DND-41 (cell line): Measurements from ENCODE around the gene IRAG1.

Source experiments
- ATAC-seq: fragments of 200-7000 bp; cut with Tn5 transposase; 3 replicates; pipeline ENCODE4 v1.9.1; 2021; ENCODE audit warnings: low read depth; ENCODE audit not compliant: insufficient read depth
- DNase-seq: peaks from one replicate; pipeline ENCODE4 v3.0.0-alpha.2; 2020
- H2AFZ ChIP-seq: 2 replicates; pipeline ENCODE4 v1.6.0; 2012; ENCODE audit warnings: low read depth, low read length
- H3K27ac ChIP-seq: 2 replicates; pipeline ENCODE4 v1.5.1; 2012; ENCODE audit warnings: low read length, inconsistent platforms
- H3K27me3 ChIP-seq: fragments of 200-600 bp; sonication (generic); 2 replicates; pipeline ENCODE4 v1.6.0; 2012; ENCODE audit warnings: low read length, mild to moderate bottlenecking, inconsistent platforms; ENCODE audit not compliant: insufficient read depth, poor library complexity
- H3K36me3 ChIP-seq: 2 replicates; pipeline ENCODE4 v1.5.1; 2012; ENCODE audit warnings: low read length, inconsistent platforms; ENCODE audit not compliant: insufficient read depth
- H3K4me1 ChIP-seq: 2 replicates; pipeline ENCODE4 v1.5.1; 2012; ENCODE audit warnings: mild to moderate bottlenecking, low read length; ENCODE audit not compliant: insufficient read depth
- H3K4me2 ChIP-seq: 2 replicates; pipeline ENCODE4 v1.6.0; 2012; ENCODE audit warnings: mild to moderate bottlenecking, moderate library complexity, low read length, inconsistent platforms; ENCODE audit not compliant: insufficient read depth
- H3K4me3 ChIP-seq, 2 experiments: fragments of 200-600 bp in 1 of 2; shearing (Covaris generic) in 1 of 2; 2 replicates each; pipeline ENCODE4 v1.5.1; 2012 to 2016; ENCODE audit warnings: inconsistent platforms in 2 of 2, low read length in 2 of 2, mild to moderate bottlenecking in 2 of 2, low read depth in 1 of 2, moderate library complexity in 1 of 2
- H3K79me2 ChIP-seq: 2 replicates; pipeline ENCODE4 v1.6.0; 2012; ENCODE audit warnings: low read length, inconsistent platforms; ENCODE audit not compliant: insufficient read depth
- H3K9ac ChIP-seq: 2 replicates; pipeline ENCODE4 v1.6.0; 2012; ENCODE audit warnings: low read depth, mild to moderate bottlenecking, inconsistent platforms, low read length, moderate library complexity
- H3K9me3 ChIP-seq: 2 replicates; pipeline ENCODE4 v1.5.1; 2012; ENCODE audit warnings: low read length, moderate library complexity, mild to moderate bottlenecking, inconsistent platforms; ENCODE audit not compliant: insufficient read depth, severe bottlenecking
- H4K20me1 ChIP-seq: 2 replicates; pipeline ENCODE4 v1.6.0; 2012; ENCODE audit warnings: low read length; ENCODE audit not compliant: insufficient read depth
- EZH2 ChIP-seq: IDR thresholded peaks from 3 replicates; pipeline ENCODE4 v1.6.1; 2012; ENCODE audit warnings: borderline replicate concordance, low read depth, mild to moderate bottlenecking, moderate library complexity, low read length, inconsistent platforms; ENCODE audit not compliant: severe bottlenecking
- TF ChIP-seq, protein P1 (sequence below): IDR thresholded peaks from 2 replicates; pipeline ENCODE4 v1.5.1; 2012; ENCODE audit warnings: borderline replicate concordance, low read length, moderate library complexity, mild to moderate bottlenecking; ENCODE audit not compliant: poor library complexity, severe bottlenecking; ENCODE audit errors: extremely low read depth

The IRAG1 gene

DNA sequence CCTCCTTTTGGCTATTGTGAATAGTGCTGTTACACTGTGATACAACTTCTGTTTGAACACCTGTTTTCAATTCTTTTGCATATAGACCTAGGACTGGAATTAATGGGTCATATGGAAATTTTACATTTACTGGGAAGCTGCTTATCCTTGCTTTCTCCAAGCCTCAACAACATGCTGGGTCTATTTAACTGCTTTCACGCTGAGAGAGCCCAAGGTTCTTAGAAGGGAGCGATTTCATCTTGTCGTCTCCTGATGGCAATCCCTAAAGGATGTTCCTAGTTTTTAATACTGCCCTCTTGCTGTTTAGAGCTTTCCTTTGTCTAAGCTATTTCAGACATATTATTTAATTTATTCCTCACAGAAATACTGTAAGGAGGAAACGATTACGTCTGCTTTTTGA, 15.5 kb downstream of the IRAG1 start:
- Histone ChIP-seq H3K4me1 (no peaks in the 10 kb centered on the region), H3K27ac (no peak overlapping the region), H3K4me2 (no peak overlapping the region), H4K20me1 (no peaks in the 10 kb centered on the region), H3K4me3 (no peak overlapping the region), H3K36me3 (no peaks in the 10 kb centered on the region), H3K9ac (no peak overlapping the region), H3K27me3 (peaks cover 30% of the 10 kb centered on the region), H3K9me3 (no peaks in the 10 kb centered on the region), H2AFZ (no peak overlapping the region), H3K79me2 (no peaks in the 10 kb centered on the region)
- ATAC-seq (no peak), DNase-seq (no peak)
- TF ChIP-seq, protein P1, sequence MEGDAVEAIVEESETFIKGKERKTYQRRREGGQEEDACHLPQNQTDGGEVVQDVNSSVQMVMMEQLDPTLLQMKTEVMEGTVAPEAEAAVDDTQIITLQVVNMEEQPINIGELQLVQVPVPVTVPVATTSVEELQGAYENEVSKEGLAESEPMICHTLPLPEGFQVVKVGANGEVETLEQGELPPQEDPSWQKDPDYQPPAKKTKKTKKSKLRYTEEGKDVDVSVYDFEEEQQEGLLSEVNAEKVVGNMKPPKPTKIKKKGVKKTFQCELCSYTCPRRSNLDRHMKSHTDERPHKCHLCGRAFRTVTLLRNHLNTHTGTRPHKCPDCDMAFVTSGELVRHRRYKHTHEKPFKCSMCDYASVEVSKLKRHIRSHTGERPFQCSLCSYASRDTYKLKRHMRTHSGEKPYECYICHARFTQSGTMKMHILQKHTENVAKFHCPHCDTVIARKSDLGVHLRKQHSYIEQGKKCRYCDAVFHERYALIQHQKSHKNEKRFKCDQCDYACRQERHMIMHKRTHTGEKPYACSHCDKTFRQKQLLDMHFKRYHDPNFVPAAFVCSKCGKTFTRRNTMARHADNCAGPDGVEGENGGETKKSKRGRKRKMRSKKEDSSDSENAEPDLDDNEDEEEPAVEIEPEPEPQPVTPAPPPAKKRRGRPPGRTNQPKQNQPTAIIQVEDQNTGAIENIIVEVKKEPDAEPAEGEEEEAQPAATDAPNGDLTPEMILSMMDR = no peak
- no peak for TF ChIP-seq EZH2

DNA sequence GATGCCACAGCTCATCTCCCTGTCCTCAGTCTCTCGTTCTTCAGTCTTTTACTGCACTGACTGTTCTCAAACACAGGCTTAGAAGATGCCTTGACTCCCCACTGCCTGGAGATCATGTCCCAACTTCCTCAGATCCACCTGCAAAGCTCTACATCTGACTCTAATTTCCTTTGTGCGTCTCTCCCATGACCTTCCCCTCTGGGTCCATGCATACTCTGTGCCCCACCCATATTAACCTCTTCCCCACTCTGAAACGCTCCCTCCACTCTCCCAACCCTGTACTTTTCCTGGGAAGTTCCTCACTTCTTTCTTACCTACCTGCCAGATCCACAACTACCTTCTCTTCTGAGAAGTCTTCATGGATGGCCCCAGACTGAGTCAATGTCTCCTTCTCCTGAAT, 16.6 kb downstream of the IRAG1 start:
- Histone ChIP-seq H4K20me1 (no peaks in the 10 kb centered on the region), H3K79me2 (no peaks in the 10 kb centered on the region), H3K9ac (no peak overlapping the region), H3K27ac (no peak overlapping the region), H3K36me3 (no peaks in the 10 kb centered on the region), H3K27me3 (peaks cover 33% of the 10 kb centered on the region), H3K4me2 (no peak overlapping the region), H3K9me3 (no peaks in the 10 kb centered on the region), H2AFZ (no peak overlapping the region), H3K4me3 (no peak overlapping the region), H3K4me1 (no peaks in the 10 kb centered on the region)
- DNase-seq = no peak
- no peak for TF ChIP-seq EZH2
- TF ChIP-seq, protein P1 = no peak
- no peak for ATAC-seq

DNA sequence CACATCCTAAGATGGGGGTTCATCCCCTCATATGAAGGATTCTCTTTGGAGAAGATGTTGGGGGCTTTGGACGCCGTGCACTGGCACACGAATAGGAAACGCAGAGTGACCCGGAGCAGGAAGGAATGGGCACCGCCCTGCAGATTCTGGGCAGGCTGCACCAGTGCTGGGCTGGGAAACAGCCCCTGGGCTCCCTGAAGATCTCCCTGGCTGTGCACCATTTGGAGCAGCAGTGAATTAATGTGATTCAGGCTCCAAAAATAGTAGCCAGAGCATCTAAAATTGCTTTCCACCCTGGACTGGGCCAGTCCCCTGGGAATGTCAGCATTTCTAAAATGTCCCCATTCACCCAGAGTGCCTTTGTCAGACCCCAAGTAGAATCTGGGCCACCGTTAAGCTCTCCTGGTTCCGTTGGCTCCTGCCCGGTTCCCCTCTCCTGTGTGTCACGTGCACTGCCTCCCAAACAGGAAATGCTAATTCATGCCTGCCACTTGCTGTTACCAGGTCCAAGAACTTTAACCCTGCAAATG, 18.6 kb downstream of the IRAG1 start:
- Histone ChIP-seq H3K79me2 (no peaks in the 10 kb centered on the region), H2AFZ (no peak overlapping the region), H3K4me2 (no peak overlapping the region), H3K4me1 (no peaks in the 10 kb centered on the region), H3K27ac (no peak overlapping the region), H3K36me3 (no peaks in the 10 kb centered on the region), H3K9me3 (no peaks in the 10 kb centered on the region), H3K9ac (no peak overlapping the region), H3K27me3 (peaks cover 31% of the 10 kb centered on the region), H3K4me3 (no peak overlapping the region), H4K20me1 (no peaks in the 10 kb centered on the region)
- DNase-seq (no peak), ATAC-seq (no peak)
- TF ChIP-seq, protein P1 = no peak
- TF ChIP-seq EZH2 = no peak

DNA sequence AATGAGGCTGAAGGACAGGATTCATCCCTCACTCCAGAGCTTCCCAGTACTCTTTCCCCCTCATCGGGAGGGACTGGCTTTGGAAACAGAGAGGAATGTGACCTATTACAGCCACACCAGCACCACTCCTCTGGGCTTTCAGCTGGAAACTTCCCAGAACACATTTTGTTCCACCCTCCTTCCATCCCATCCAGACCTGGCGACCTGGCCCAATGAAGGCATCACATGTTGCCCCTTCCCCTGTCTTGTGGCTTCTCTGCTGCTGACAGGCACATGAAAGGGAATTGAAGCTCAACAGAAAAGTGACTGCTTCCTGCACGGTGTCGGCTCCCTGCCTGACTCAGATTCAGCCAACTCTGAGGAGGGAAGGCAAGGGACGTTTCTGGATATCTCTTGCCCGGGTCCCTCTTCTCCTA, 19.1 kb downstream of the IRAG1 start:
- H3K27me3 ChIP-seq = peaks cover 35% of the 10 kb centered on the region
- DNase-seq (no peak), ATAC-seq (peak; percentile 66)
- H4K20me1 ChIP-seq = no peaks in the 10 kb centered on the region
- H3K9ac ChIP-seq = no peak overlapping the region
- H3K4me2 ChIP-seq = no peak overlapping the region
- H3K79me2 ChIP-seq = no peaks in the 10 kb centered on the region
- H3K9me3 ChIP-seq = no peaks in the 10 kb centered on the region
- TF ChIP-seq EZH2 = no peak
- TF ChIP-seq, protein P1 = no peak
- no peak overlapping the region for H3K27ac ChIP-seq
- no peaks in the 10 kb centered on the region for H3K4me1 ChIP-seq
- H2AFZ ChIP-seq = no peak overlapping the region
- H3K4me3 ChIP-seq = no peak overlapping the region
- no peaks in the 10 kb centered on the region for H3K36me3 ChIP-seq
